SW 1271 (cell line): Measurements from ENCODE around the gene E2F8.

ENCODE experiments used
- DNase-seq, 2 experiments: peaks; one replicate each; lab custom pipeline; 2025; lab: John Stamatoyannopoulos, UW

Gene E2F8

GRCh38 chr11:19225123-19225522 is 15.6 kb downstream of the E2F8 start:
- DNase-seq, result no peak

GRCh38 chr11:19220903-19221724 is 19.6 kb downstream of the E2F8 start:
- no peak for DNase-seq

GRCh38 chr11:19218786-19219460 is 21.8 kb downstream of the E2F8 start:
- no peak for DNase-seq

- no peak for DNase-seq
Observed at GRCh38 chr11:19218216-19218615, 22.5 kb downstream of the E2F8 start.

- DNase-seq, result no peak
Observed at GRCh38 chr11:19216709-19217374, 23.9 kb downstream of the E2F8 start.

- DNase-seq, result no peak
Observed at GRCh38 chr11:19216021-19216420, 24.7 kb downstream of the E2F8 start.

GRCh38 chr11:19209617-19210370 is 31.0 kb downstream of the E2F8 start:
- DNase-seq, result no peak

- DNase-seq, result no peak
Observed at GRCh38 chr11:19208959-19209546, 31.7 kb downstream of the E2F8 start.

GRCh38 chr11:19208181-19208580 is 32.6 kb downstream of the E2F8 start:
- no peak for DNase-seq

GRCh38 chr11:19204836-19205235 is 35.9 kb downstream of the E2F8 start:
- DNase-seq, result no peak

- no peak for DNase-seq
Observed at GRCh38 chr11:19201737-19202605, 38.8 kb downstream of the E2F8 start, which contains the start of gene CSRP3. Gene CSRP3 (minus strand): TSS chr11:19201983. CDS start chr11:19192448, 9,535 bp downstream.

GRCh38 chr11:19200410-19201201 is 40.1 kb downstream of the E2F8 start:
- no peak for DNase-seq

GRCh38 chr11:19199771-19200170 is 41.0 kb downstream of the E2F8 start:
- no peak for DNase-seq

GRCh38 chr11:19199048-19199447 is 41.7 kb downstream of the E2F8 start:
- no peak for DNase-seq

GRCh38 chr11:19196432-19196831 is 44.3 kb downstream of the E2F8 start:
- DNase-seq, result no peak

- DNase-seq, result no peak
Observed at GRCh38 chr11:19194620-19195308, 46.0 kb downstream of the E2F8 start.

- DNase-seq, result no peak
Observed at GRCh38 chr11:19193916-19194315, 46.8 kb downstream of the E2F8 start.

GRCh38 chr11:19191530-19192169 is 49.1 kb downstream of the E2F8 start:
- no peak for DNase-seq

- no peak for DNase-seq
Observed at GRCh38 chr11:19187833-19188258, 52.9 kb downstream of the E2F8 start.
